HCT116 (cell line): ENCODE data around the gene HSPG2. TPM values are rescaled to one million over a fixed set of nuclear protein-coding genes. Genes with fewer than 3 reads are reported as not detected.

Experiments
- ATAC-seq: fragments of 200-7000 bp; cut with Tn5 transposase; 2 replicates; pipeline ENCODE4 v1.9.1; 2020; ENCODE audit warnings: mild to moderate bottlenecking, moderate library complexity
- BruUV-seq: library from RNA; stranded (reverse); fragments of 400-500 nt; replicated peaks from 2 replicates; lab custom pipeline; 2021; lab: Mats Ljungman, UMichigan
- CTCF ChIA-PET: fragments of 300-600 bp; sonication (Branson Sonifier 250); formaldehyde crosslinking; loops from one replicate; lab custom pipeline; 2021; ENCODE audit warnings: antibody characterized with exemption; lab: Charles Lee
- POLR2A ChIA-PET: fragments of 300-600, 350-600 bp; sonication (Branson Sonifier 250); formaldehyde crosslinking; loops from one replicate; lab custom pipeline; 2021; ENCODE audit warnings: antibody characterized with exemption; lab: Charles Lee
- RAD21 ChIA-PET, 2 experiments: fragments of 300-600 bp; sonication (Branson Sonifier 250); formaldehyde crosslinking; loops; one replicate each; lab custom pipeline; 2023; ENCODE audit warnings: low total read pairs in 2 of 2; ENCODE audit not compliant: uncharacterized antibody in 2 of 2, unreplicated experiment in 2 of 2, low non-redundant PET in 1 of 2; lab: Charles Lee
- DNase-seq: peaks from one replicate; pipeline ENCODE4 v3.0.0-alpha.2; 2010; ENCODE audit warnings: low read depth, low spot score
- H2AFZ ChIP-seq: fragments of 200-600 bp; shearing (Covaris generic), sonication (generic); 2 replicates; pipeline ENCODE4 v1.6.1; 2017; ENCODE audit warnings: low read depth, mixed run types, mixed read lengths, antibody characterized with exemption, low read length; ENCODE audit not compliant: poor library complexity, severe bottlenecking
- H3K27ac ChIP-seq: 2 replicates; pipeline ENCODE4 v1.5.1; 2012; ENCODE audit warnings: low read depth, low read length
- H3K27me3 ChIP-seq: fragments of 200-600 bp; sonication (generic); 2 replicates; pipeline ENCODE4 v1.6.1; 2016; ENCODE audit warnings: mixed run types, low read length, mixed read lengths; ENCODE audit not compliant: insufficient read depth
- H3K36me3 ChIP-seq, 2 experiments: fragments of 200-500 bp in 1 of 2; fragments of 200-600 bp in 1 of 2; sonication (Bioruptor generic) in 1 of 2; sonication (generic) in 1 of 2; 2 replicates each; pipeline versions ENCODE4 v1.5.1 to v1.6.1; 2014 to 2016; ENCODE audit warnings: low read length in 2 of 2, inconsistent platforms in 1 of 2, mixed read lengths in 1 of 2, mixed run types in 1 of 2; ENCODE audit not compliant: insufficient read depth in 2 of 2, control insufficient read depth in 1 of 2
- H3K4me1 ChIP-seq, 2 experiments: fragments of 200-600 bp in 1 of 2; sonication (generic) in 1 of 2; 2 replicates each; pipeline versions ENCODE4 v1.5.1 to v1.6.1; 2012 to 2017; ENCODE audit warnings: low read length in 2 of 2, inconsistent platforms in 1 of 2, mild to moderate bottlenecking in 1 of 2, mixed read lengths in 1 of 2, mixed run types in 1 of 2, moderate library complexity in 1 of 2; ENCODE audit not compliant: insufficient read depth in 2 of 2, control insufficient read depth in 1 of 2
- H3K4me2 ChIP-seq: fragments of 200-600 bp; sonication (generic); 2 replicates; pipeline ENCODE4 v1.6.1; 2017; ENCODE audit warnings: mixed run types, low read length, mixed read lengths
- H3K4me3 ChIP-seq, 2 experiments: fragments of 200-600 bp in 1 of 2; sonication (generic) in 1 of 2; replicated peaks in 1 of 2; 2 replicates each; pipeline ENCODE4 v1.5.1; 2011 to 2016; ENCODE audit warnings: low read length in 2 of 2, control low read depth in 1 of 2, low read depth in 1 of 2, mild to moderate bottlenecking in 1 of 2, mixed read lengths in 1 of 2, mixed run types in 1 of 2
- H3K79me2 ChIP-seq: fragments of 200-600 bp; sonication (generic); 2 replicates; pipeline ENCODE4 v1.6.1; 2017; ENCODE audit warnings: mild to moderate bottlenecking, mixed run types, low read length, moderate library complexity, mixed read lengths; ENCODE audit not compliant: insufficient read depth
- H3K9ac ChIP-seq: fragments of 200-600 bp; sonication (generic); 2 replicates; pipeline ENCODE4 v1.6.1; 2016; ENCODE audit warnings: low read length, mixed read lengths
- H3K9me2 ChIP-seq: fragments of 200-600 bp; sonication (generic), shearing (Covaris generic); 2 replicates; pipeline ENCODE4 v1.6.1; 2017; ENCODE audit warnings: mixed run types, mild to moderate bottlenecking, moderate library complexity; ENCODE audit not compliant: insufficient read depth
- H3K9me3 ChIP-seq, 2 experiments: fragments of 200-500 bp in 1 of 2; fragments of 200-600 bp in 1 of 2; sonication (Bioruptor generic) in 1 of 2; sonication (generic) in 1 of 2; 2 replicates each; pipeline ENCODE4 v1.6.1; 2014 to 2017; ENCODE audit warnings: low read length in 2 of 2, mixed read lengths in 2 of 2, inconsistent platforms in 1 of 2, low read depth in 1 of 2, mild to moderate bottlenecking in 1 of 2, mixed run types in 1 of 2, moderate library complexity in 1 of 2; ENCODE audit not compliant: control insufficient read depth in 1 of 2, insufficient read depth in 1 of 2
- H4K20me1 ChIP-seq: fragments of 200-600 bp; sonication (generic), shearing (Covaris generic); 2 replicates; pipeline ENCODE4 v1.6.1; 2017; ENCODE audit warnings: mixed run types, mild to moderate bottlenecking, moderate library complexity; ENCODE audit not compliant: insufficient read depth
- EGR1 ChIP-seq: IDR thresholded peaks from 2 replicates; pipeline ENCODE4 v1.6.1; 2012; ENCODE audit warnings: low read depth
- EZH2phosphoT487 ChIP-seq: fragments of 200-600 bp; IDR thresholded peaks from 2 replicates; pipeline ENCODE4 v1.6.1; 2018; ENCODE audit warnings: antibody characterized with exemption, borderline replicate concordance
- POLR2AphosphoS5 ChIP-seq: IDR thresholded peaks from 2 replicates; pipeline ENCODE4 v1.6.1; 2011; ENCODE audit warnings: mild to moderate bottlenecking, low read depth, low read length, moderate library complexity
- SP1 ChIP-seq: IDR thresholded peaks from 2 replicates; pipeline ENCODE4 v1.6.1; 2012; ENCODE audit warnings: low read depth
- YY1 ChIP-seq: IDR thresholded peaks from 2 replicates; pipeline ENCODE4 v1.6.1; 2011; ENCODE audit warnings: low read length, low read depth, moderate library complexity, mild to moderate bottlenecking; ENCODE audit not compliant: insufficient replicate concordance; ENCODE audit errors: extremely low read depth
- ZFX ChIP-seq: fragments of 450-650 bp; IDR thresholded peaks from 2 replicates; pipeline ENCODE4 v1.6.1; 2017
- intact Hi-C: fragments of 100-400 bp; cut with micrococcal nuclease; formaldehyde crosslinking; loops from 2 replicates; pipeline ENCODE4 v1.10.0; 2022
- total RNA-seq: library from RNA; stranded (reverse); gene quantifications from one replicate; pipeline ENCODE4 v1.2.1, GENCODE V29; 2021; ENCODE audit not compliant: unreplicated experiment
- TF ChIP-seq, protein P1 (sequence below): IDR thresholded peaks from 2 replicates; pipeline ENCODE4 v1.6.1; 2012
- TF ChIP-seq, protein P2 (sequence below): IDR thresholded peaks from 2 replicates; pipeline ENCODE4 v1.6.1; 2011; ENCODE audit warnings: mild to moderate bottlenecking, low read length, moderate library complexity; ENCODE audit not compliant: insufficient replicate concordance; ENCODE audit errors: extremely low read depth

The HSPG2 gene
- total RNA-seq, 1 experiment from 2014 or later: 55.7 TPM

DNA sequence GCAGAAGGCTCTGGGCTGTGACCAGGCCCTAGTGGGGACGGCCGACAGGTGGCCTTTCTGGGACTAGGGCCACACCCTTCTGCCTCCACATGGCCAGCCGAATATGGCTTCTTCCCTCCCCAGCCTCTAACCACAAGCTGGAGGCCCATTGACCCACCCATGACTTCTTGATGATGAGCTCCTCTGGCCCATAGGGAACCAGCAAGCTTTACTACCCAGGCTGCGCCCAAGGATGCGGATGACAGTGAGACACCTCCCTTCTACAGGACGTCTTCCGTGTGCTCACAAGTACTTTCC lies 84.0 kb downstream of the HSPG2 start:
- CTCF ChIA-PET: no interaction called here
- Histone ChIP-seq H3K4me2 (no peak overlapping the region), H3K79me2 (no peaks in the 10 kb centered on the region), H2AFZ (no peak overlapping the region), H3K9ac (no peak overlapping the region), H3K4me1 (no peaks in the 10 kb centered on the region), H3K27ac (no peak overlapping the region), H3K4me3 (no peak overlapping the region), H3K27me3 (no peaks in the 10 kb centered on the region), H3K9me2 (no peaks in the 10 kb centered on the region), H3K36me3 (no peaks in the 10 kb centered on the region; a peak in 1 of 4 replicates), H4K20me1 (no peaks in the 10 kb centered on the region), H3K9me3 (no peaks in the 10 kb centered on the region)
- intact Hi-C loops: no loop called here
- TF ChIP-seq YY1 (no peak), SP1 (no peak), EGR1 (no peak), EZH2phosphoT487 (no peak), POLR2AphosphoS5 (no peak), ZFX (no peak)
- TF ChIP-seq, protein P1, sequence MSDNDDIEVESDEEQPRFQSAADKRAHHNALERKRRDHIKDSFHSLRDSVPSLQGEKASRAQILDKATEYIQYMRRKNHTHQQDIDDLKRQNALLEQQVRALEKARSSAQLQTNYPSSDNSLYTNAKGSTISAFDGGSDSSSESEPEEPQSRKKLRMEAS: no peak
- TF ChIP-seq, protein P2, sequence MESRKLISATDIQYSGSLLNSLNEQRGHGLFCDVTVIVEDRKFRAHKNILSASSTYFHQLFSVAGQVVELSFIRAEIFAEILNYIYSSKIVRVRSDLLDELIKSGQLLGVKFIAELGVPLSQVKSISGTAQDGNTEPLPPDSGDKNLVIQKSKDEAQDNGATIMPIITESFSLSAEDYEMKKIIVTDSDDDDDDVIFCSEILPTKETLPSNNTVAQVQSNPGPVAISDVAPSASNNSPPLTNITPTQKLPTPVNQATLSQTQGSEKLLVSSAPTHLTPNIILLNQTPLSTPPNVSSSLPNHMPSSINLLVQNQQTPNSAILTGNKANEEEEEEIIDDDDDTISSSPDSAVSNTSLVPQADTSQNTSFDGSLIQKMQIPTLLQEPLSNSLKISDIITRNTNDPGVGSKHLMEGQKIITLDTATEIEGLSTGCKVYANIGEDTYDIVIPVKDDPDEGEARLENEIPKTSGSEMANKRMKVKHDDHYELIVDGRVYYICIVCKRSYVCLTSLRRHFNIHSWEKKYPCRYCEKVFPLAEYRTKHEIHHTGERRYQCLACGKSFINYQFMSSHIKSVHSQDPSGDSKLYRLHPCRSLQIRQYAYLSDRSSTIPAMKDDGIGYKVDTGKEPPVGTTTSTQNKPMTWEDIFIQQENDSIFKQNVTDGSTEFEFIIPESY: no peak
- DNase-seq (no peak), ATAC-seq (peak; percentile 44)
- RAD21 ChIA-PET: no interaction called here
- POLR2A ChIA-PET: no interaction called here
- no TSS peak for BruUV-seq
